AG09319 (cell line): ENCODE measurements around the gene TAF4.
"Not testable (repeated sequence)": the region's sequence is repeated elsewhere in the genome, so short reads cannot be mapped to it uniquely, and the experiment has no call there.

Experiments used
- DNase-seq: peaks from one replicate; pipeline ENCODE4 v3.0.0-alpha.2; 2010; ENCODE audit warnings: low read depth; ENCODE audit errors: extremely low read depth
- TF ChIP-seq, protein P1 (sequence below): IDR thresholded peaks from 2 replicates; pipeline ENCODE4 v1.5.1; 2011; ENCODE audit warnings: low read depth, mild to moderate bottlenecking, inconsistent platforms, low read length, moderate library complexity

The TAF4 gene

DNA sequence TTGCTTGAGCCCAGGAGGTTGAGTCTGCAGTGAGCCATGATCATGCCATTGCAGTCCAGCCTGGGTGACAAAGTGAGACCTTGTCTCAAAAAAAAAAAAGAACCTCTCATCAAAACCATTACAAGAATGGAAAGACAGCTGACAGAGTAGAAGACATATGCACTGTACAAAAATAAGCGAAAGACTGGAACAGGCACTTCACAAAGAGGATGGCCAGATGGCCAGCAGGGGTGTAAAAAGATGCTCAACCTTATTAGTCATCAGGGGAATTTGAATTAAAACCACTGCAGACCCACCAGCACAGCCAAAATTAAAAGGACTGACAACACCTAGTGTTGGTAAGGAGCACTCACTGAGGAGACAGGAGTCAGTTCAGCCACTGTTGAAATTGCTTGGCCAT lies 13.5 kb upstream of the TAF4 start:
- no peak for DNase-seq
- TF ChIP-seq, protein P1, sequence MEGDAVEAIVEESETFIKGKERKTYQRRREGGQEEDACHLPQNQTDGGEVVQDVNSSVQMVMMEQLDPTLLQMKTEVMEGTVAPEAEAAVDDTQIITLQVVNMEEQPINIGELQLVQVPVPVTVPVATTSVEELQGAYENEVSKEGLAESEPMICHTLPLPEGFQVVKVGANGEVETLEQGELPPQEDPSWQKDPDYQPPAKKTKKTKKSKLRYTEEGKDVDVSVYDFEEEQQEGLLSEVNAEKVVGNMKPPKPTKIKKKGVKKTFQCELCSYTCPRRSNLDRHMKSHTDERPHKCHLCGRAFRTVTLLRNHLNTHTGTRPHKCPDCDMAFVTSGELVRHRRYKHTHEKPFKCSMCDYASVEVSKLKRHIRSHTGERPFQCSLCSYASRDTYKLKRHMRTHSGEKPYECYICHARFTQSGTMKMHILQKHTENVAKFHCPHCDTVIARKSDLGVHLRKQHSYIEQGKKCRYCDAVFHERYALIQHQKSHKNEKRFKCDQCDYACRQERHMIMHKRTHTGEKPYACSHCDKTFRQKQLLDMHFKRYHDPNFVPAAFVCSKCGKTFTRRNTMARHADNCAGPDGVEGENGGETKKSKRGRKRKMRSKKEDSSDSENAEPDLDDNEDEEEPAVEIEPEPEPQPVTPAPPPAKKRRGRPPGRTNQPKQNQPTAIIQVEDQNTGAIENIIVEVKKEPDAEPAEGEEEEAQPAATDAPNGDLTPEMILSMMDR, result no peak

DNA sequence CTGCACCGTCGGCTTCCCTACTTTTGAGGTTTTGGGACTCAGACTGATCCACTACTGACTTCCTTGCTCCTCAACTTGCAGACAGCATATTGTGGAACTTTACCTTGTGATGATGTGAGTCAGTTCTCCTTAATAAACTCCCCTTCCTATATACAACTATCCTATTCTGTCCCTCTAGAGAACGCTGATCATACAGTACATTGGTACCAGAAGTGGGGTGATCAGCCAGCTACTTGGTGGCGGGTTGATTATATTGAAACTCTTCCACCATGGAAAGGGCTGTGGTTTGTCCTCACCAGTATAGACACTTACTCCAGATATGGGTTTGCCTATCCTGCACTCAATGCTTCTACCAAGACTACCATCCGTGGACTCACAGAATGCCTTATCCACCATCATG lies 7.6 kb upstream of the TAF4 start:
- no peak for DNase-seq

GRCh38 chr20:62071669-62072430 lies 6.2 kb upstream of the TAF4 start:
- not testable (repeated sequence) for DNase-seq

More for the DNA sequence above, 7.6 kb upstream of the TAF4 start:
- TF ChIP-seq, protein P1, result no peak

DNA sequence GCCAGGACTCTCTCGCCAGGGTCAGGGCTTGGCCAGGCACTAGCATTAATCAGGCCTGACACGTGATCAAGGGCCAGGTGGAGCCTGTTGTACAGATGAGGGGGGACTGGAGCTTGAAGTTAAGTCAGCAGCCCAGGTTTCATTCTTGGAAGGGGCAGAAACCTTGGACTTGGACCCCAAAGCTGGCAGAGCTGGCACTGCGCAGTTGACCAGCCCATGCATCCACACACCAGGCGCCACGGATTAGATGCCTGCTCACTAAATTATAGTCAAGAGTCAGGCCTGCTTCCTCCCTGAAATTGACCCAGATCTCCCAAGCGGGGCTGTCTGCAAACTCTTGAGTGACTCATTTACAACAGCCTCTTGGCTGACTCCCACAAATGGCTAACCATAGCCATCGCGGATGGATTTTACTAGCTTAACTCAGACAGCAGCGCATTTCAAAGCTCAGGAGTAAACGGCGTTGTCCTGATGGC lies 4.1 kb upstream of the TAF4 start:
- DNase-seq, result no peak
- TF ChIP-seq, protein P1, result no peak

- no peak for DNase-seq
- TF ChIP-seq, protein P1, result no peak
Observed at GRCh38 chr20:62068997-62069396, 3.3 kb upstream of the TAF4 start.

GRCh38 chr20:62067547-62068260 lies 2.0 kb upstream of the TAF4 start:
- TF ChIP-seq, protein P1, result no peak
- DNase-seq, result no peak

GRCh38 chr20:62066983-62067433 lies 1.3 kb upstream of the TAF4 start:
- no peak for DNase-seq

More at GRCh38 chr20:62066983-62067433, 1.3 kb upstream of the TAF4 start:
- TF ChIP-seq, protein P1, result no peak
